GM04503 (cell line): Measurements from ENCODE around the gene CSF1.
A peak's percentile ranks its signal among the peaks of the same experiment; 100 is the strongest.
"Not testable (repeated sequence)": the region's sequence is repeated elsewhere in the genome, so short reads cannot be mapped to it uniquely, and the experiment has no call there.

Experiments
- DNase-seq: peaks from one replicate; pipeline ENCODE4 v3.0.0-alpha.2; 2012; ENCODE audit warnings: low read depth

CSF1 gene, protein sequence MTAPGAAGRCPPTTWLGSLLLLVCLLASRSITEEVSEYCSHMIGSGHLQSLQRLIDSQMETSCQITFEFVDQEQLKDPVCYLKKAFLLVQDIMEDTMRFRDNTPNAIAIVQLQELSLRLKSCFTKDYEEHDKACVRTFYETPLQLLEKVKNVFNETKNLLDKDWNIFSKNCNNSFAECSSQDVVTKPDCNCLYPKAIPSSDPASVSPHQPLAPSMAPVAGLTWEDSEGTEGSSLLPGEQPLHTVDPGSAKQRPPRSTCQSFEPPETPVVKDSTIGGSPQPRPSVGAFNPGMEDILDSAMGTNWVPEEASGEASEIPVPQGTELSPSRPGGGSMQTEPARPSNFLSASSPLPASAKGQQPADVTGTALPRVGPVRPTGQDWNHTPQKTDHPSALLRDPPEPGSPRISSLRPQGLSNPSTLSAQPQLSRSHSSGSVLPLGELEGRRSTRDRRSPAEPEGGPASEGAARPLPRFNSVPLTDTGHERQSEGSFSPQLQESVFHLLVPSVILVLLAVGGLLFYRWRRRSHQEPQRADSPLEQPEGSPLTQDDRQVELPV

DNA sequence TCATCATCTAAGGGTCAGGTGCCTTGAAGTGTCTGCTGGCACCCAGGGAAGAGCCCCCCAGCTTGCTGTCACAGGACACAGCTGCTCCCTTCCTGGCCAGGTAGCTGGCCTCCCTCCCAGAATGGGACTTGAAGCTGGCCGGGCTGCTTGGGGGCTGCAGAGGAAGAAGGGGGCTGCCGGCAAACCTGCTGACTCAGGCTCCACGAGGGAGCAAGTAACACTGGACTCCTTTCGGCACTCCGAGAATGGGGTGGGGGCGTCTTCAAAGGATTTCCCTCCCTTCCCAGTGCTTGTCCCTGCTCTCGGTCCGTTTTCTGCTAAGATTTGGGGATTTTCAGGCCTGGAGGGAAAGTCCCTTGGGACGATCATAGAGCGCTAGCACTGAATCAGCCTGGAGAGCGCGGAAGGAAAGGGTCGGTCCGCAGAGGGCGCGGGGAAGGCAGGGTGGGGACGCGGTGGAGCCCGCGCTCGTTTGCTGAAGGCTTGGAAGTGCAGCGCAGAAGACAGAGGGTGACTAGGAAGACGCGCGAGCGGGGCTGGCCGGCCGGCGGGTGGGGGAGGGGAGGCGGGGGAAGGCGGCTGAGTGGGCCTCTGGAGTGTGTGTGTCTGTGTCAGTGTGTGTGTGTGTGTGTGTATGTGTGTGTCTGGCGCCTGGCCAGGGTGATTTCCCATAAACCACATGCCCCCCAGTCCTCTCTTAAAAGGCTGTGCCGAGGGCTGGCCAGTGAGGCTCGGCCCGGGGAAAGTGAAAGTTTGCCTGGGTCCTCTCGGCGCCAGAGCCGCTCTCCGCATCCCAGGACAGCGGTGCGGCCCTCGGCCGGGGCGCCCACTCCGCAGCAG lies at the start of gene CSF1:
TSS of gene CSF1 (plus strand) at position 727 of the 840 bp plus-strand sequence. CDS start 175 bp downstream, outside the sequence.
- no peak for DNase-seq

DNA sequence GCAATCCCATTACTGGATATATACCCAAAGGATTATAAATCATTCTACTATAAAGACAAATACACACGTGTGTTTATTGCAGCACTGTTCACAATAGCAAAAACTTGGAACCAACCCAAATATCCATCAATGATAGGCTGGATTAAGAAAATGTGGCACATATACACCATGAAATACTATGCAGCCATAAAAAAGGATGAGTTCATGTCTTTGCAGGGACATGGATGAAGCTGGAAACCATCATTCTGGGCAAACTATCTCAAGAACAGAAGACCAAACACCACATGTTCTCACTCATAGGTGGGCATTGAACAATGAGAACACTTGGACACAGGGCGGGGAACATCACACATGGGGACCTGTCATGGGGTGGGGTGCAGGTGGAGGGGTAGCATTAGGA lies 49.0 kb upstream of the CSF1 start:
- DNase-seq, result not testable (repeated sequence)

DNA sequence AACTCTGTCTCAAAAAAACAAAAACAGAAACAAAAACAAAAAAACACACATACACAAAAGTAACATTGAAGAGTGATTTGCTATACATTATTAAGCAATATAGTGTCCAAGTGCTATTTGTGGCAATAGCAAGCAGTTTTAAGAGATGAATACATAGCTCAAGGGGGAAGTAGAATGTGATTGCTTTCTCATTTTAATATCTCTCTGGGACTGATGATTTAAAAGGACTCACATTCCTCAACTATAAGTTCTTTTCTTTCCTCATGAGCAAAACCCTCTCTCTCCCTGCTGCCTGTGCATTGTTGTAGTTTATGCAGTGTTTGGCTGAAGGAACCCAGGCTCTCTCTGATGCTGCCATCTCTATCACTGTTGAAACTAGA lies 47.0 kb upstream of the CSF1 start:
- DNase-seq, result peak; percentile 60

DNA sequence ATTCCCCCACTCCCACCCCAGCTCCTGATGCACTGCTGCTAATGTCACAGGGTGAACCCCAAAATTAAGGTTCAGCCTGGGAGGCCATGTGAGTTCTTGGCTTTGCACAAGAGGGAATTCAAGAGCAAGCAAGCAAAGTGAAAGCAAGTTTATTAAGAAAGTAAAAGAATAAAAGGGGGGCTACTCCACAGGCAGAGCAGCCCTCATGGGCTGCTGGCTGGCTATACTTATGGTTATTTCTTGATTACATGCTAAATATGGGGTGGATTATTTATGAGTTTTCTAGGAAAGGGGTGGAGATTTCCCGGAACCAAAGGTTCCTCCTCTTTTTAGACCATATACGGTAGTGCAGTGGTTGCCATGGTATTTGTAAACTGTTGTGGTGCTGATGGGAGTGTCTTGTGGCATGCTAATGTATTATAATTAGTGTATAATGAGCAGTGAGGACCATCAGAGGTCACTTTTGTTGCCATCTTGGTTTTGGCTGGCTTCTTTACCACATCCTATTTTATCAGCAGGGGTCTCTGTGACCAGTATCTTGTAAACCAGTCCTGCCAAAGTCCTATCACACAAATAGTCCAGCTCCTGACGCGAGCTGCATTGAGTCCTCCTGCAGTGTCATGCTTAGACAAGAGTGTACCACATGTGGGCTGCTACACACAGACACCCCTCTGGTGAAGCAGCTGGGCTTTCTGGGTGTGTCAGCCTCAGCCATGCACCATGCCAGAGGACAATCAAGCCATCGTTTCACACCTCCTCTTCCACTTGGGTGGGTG lies 46.4 kb upstream of the CSF1 start:
- DNase-seq, result peak; percentile 69

DNA sequence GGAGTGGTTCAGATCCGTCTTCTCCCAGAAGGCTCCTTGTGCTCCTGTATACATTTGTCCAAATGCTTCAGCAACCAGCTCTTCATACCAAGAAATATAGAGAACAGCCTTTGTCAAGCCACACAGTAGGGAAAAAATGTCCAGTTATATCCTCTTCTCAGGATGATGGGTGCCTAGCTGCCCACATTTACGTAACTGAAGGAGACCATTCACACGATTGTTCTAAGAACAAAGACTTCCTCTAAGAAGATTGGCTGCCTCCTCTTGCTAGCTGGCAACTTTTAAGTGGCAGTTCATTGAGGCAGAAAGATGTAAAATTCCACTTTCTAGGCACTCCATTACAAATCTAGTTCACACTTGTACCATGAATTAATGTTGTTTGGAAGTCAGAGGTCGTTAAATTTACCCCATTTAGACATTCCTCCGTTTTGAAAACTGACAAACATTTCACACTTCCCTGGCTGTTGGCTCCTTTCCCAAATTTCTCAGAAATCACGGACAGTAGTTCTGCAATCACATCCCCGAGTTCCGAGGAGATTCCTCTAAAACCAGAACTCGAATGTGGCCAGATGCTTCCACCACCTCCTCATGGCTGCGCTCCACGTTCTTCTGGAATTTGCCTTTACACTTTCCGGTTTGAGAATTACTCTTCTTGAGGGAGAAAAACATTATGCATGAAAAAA lies 45.6 kb upstream of the CSF1 start:
- DNase-seq, result peak; percentile 92

DNA sequence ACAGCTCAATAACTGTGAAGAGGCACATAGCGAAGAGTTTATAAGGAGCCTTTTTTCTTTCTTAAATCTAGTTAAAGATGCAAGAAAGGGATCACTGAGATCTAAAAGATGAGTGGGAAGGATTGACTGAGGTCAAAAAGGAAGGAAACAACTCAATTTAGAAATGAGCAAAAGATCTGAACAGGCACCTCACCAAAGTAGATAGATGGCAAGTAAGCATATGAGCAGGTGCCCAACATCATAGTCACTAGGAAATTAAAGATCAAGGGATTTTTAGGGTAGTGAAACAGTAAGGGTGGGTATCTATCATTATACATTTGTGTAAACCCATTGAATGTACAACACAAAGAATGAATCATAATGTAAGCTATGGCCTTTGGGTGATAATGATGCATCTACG lies 44.6 kb upstream of the CSF1 start:
- no peak for DNase-seq

DNA sequence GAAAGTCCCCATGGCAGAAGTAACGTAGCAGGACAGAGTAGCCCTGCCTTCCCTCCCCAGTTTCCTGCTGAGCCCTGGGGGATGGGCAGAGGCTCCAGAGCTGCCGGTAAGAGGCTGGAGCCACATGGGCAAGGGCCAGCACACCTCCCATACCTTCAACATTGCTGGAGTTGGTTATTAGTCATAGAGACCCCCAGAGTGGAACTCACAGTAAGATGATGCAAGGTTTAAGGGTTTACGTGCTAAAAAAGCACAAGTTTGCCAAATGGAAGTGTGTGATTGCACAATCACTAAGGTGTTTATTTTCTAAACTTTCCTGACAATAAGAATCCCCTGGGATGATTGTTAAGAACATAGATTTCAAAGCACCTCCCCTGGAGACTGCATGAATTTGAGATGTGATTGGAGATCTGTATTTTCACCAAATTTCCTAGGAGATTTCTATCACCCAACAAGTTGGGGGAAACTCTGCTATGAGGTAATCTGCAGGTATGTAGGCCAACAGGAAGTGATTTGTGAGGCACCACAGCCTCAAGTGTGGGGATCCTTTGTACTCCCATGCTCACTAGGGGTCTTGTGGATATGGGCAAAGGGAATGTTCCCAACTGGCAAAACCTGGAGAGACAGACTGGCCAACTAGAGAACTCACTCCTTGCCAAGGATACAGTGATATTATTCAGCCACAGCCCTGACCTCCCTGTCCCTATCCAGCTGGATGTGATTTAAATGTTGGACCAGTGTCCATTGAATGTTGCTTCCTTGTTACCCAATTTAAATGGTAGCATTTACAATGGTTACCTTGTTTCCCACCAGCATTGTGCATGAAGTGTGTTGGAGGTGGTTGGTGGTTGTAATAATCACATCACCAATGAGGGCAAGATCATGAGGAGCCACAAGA lies 37.1 kb upstream of the CSF1 start:
- DNase-seq, result no peak

DNA sequence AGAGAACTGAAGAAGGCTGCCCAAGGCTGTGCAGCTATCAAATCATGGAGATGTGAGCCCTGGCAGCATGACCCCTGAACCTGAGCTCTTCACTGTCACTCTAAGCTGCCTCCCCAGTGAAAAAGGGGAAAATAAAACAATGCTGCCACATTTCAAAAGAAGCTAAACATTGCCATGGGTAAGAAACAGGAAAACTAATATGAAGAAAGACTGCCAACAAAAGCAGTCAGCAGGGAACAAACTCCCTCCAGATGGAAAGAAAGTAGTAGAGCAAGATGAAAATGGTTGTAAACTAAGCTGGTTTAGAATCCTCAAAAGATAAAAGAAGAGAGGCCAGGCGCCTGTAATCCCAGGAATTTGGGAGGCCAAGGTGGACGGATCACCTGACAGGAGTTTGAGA lies 36.2 kb upstream of the CSF1 start:
- no peak for DNase-seq

DNA sequence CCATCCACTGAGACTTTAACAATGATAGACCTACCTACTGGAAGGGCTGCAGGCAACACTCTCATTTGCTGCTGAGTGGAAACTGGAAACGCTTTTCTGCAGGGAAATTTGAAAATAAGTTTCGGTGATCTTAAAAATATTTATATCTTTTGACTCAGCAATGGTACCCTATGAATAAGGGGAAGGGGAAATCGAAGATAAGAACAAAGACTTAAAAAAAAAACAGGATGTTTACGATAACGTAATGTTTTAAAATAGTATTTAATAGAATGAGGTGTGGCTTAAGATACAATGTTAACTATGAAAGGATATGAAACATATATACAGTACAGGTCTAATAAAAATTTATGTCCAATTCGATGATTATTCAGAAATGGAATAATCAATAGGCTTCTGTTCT lies 34.8 kb upstream of the CSF1 start:
- DNase-seq, result no peak

DNA sequence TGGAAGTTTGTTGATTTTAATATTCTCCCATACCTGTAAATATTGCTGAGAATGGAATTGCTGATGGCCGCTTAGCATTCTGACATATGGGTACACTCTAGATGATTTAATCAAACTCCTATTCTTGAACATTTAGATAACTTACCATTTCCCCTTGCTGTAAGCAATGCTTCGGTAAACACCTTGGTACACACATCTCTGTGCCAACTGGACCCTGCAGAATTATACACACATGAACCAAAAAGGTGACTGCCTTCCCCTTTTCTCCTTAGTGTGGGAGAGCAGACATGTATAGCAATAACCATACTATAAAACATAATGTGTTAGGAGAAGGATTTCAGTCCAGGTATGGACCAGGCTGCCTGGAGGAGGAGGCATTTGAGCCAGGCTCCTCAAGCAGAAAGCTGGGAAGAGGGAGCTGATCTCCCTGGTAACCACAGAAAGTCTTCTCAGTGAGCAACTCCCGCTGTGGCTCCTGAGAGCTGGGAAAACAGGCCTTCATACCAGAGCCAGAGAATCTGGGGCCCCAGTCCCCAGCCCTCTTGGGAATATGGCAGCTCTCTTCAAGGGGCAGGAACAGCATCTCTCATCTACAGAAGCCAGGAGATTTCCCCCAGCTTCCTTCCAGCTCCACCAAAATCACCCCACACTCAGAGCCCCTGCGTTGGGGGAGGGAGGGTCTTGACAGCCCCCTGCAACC lies 33.9 kb upstream of the CSF1 start:
- peak; percentile 81 for DNase-seq

DNA sequence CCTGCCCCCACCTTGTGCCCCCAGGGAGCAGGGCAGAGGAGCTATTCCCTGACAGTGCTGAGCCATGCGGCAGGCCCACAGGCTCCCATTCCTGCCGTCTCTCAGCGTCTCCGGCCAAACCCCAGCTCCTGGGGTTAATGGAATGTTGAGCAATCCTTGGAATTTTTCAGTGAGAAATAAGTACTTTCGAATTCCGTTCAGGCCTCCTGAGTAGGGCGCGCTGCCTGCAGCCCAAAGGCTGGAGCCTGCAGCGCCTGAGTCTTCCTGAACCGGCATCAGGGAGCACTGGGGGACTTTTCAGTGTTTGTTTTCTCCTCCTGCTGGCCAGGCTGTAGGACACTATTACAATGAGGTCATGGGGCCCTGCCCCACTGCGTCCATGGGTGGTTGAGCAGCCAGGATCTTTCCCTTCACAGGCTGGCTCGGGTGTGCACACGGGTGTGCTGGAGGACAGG lies 33.3 kb upstream of the CSF1 start:
- peak; percentile 97 for DNase-seq

DNA sequence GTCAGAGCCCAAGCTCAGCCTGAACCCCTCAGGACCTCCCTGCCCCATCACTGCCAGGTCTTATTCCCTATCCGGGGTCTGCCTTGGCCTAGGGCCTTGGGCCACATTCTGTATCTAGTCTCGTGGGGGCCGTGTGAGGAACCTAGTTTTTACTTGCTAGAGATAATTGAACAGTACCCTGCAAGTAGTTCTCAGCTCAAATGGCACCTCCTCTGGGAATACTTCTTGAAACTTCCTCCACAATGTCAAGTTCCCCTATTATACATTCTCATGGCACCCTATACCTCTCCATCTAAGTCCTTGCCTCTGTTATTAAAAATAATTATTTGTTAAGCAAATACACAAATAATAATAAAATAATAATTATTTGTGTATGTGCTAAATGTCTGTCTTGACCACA lies 32.9 kb upstream of the CSF1 start:
- DNase-seq, result no peak

DNA sequence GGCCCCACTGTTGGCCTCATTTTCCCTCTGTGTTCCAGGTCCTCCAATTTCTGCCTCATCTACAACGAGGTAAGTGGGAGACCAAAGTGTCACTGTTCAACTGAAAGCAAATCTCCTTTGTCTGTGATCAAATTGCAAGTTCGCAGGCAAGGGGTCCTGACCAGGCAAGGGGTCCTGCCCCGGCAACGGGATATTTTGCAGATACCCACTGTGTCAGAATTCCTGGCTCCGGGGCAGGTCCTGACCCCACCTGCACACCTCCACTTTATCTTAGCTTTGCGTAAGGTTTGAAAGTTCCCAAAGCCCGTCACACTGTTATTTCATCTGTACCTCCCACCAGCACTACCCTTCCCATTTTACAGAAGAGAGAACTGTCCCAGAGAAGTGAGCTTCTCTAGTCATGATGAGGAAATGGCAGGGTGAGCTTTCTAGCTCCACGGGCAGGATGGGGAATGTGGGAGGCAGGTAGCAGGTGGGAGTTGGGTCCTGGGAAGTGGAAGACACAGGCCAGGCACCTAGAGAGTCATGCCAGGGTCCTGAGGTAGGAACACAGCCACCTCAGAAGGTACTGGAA lies 32.0 kb upstream of the CSF1 start:
- no peak for DNase-seq

DNA sequence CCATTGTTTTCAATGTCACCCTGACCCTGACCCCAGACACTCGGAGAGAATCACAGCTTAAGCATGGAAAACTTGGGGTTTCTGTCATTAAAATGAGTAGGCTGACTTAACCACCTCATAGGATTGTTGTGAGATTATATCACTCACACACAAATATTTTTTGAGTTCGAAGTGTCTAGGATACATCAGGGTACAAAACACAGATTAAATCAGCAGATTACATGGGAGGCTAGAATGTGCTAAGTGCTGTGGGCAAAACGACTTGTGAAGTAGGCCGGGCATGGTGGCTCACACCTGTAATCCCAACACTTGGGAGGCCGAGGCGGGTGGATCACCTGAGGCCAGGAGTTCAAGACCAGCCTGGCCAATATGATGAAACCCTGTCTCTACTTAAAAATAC lies 31.3 kb upstream of the CSF1 start:
- DNase-seq, result not testable (repeated sequence)

DNA sequence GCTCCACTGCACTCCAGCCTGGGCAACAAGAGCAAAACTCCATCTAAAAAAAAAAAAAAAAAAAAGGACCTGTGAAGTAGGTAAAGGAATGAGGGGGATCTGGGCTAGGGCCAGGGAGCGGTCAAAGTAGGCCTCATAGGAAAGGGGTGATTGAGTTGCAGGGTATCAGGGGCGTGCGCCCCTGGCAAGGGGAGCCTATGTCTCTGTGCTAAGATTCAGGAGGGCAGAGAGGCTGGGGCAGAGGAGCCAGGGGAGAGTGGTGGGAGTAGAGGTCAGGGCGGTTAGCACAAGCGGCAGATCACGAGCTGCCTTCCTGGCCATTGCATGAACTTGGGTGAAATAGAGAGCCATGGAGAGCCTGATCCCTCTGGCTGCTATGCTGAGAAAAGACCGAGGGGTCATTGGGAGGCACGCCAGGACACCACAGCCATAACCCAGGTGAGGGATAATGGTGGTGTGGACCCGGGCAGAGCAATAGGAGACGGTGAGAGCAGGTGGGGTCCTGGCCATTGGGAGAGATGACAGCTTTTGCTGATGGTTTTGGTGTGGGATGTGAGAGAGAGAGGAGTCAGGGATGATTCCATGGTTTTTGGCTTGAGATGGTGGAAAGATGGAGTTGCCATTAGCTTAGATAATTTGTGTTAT lies 30.6 kb upstream of the CSF1 start:
- DNase-seq, result no peak

DNA sequence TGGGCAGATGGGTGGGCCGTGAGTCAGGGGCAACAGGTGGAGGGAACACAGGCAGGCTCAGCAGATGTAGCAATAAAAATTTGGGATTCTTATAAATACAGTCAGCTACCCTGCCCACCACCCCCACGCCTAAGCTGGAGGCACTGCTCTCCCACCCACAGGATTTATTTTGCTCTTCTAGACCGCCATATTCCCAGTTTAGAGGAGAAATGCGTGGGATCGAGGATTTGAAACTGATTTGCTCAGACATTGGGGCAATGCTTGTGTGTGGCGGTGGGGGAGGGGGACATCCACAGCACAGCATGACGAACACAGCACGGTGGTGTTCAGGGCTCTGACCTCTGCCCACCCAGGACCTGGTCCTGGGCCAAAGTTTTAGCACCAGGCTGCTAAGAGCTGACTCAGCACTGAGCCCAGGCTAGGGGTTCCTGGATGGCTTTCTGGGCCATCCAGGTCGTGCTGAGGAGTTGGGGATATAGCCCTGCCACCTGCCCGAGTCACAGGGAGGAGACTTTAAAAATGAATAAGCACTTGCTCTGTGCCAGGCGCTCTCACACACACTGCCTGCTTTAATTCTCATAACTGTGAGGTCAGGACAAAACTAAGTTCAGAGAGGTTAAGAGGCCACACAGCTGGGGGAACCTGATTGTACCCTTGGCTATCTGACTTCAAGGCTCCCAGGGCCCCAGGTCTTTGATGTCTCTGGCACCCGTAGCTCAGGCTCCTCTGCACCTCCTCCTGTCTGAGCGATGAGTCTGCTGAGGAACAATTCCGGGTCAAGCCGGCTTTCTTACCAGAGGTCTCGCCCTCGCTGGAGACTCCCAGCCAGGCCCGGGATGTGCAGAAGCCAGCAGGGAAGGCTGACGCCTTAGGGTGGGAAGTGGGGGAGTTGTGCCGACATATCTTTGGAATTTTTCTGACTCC lies 29.4 kb upstream of the CSF1 start:
- DNase-seq, result no peak

DNA sequence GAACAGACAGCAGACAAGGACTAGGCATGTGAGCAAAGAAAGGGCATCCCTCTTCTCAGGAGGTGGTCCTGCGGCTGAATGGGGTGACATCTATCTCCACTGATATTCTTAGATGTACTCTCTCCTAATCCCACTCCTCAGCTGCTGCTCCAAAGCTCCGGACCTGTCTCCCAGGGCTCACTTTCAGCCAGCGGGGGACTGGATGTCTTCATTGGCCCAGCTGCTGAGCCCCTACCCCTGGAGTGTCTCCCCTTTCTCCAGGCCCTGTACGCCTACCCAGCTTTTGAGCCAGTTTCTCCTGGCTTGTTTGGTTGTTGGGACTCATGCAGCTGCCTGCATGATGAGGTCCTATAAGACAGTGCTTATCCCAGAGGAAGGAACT lies 28.8 kb upstream of the CSF1 start:
- no peak for DNase-seq
